Measurements from ENCODE around the gene TRPT1.

DNA sequence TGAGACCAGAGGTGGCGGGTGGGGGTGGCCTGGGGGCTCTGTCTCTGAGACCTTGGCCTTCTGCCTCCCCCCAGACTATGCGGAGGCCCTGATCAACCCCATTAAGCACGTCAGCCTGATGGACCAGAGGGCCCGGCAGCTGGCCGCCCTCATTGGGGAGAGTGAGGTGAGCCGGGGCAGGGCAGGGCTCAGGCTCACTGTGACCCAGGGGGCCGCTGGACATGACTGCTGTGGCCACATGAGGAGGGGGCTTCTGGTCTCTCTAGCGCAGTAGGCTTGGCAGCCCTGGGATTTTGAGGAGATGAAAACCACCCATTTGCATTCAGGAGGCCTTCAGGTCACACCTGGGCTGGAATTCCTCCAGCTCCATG, 37.9 kb upstream of the TRPT1 start:
- TF ChIP-seq NFIC (IDR thresholded peaks at IDR 0.05) (no peak), FOXM1 (IDR thresholded peaks at IDR 0.05; ENCODE audit: borderline replicate concordance, low read depth) (no peak), ZBTB7A (IDR thresholded peaks at IDR 0.05; ENCODE audit: low read depth) (no peak), EP300 (IDR thresholded peaks at IDR 0.05; ENCODE audit: borderline replicate concordance) (no peak), CEBPB (IDR thresholded peaks at IDR 0.05) (no peak), RAD21 (IDR thresholded peaks at IDR 0.05; ENCODE audit: low read depth) (no peak), TCF12 (IDR thresholded peaks at IDR 0.05; ENCODE audit: low read depth) (no peak), TEAD4 (IDR thresholded peaks at IDR 0.05) (no peak), TAF1 (IDR thresholded peaks at IDR 0.05; ENCODE audit: low read depth) (no peak)
- TF ChIP-seq, protein P1, sequence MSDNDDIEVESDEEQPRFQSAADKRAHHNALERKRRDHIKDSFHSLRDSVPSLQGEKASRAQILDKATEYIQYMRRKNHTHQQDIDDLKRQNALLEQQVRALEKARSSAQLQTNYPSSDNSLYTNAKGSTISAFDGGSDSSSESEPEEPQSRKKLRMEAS (IDR thresholded peaks at IDR 0.05) = no peak
- TF ChIP-seq, protein P2, sequence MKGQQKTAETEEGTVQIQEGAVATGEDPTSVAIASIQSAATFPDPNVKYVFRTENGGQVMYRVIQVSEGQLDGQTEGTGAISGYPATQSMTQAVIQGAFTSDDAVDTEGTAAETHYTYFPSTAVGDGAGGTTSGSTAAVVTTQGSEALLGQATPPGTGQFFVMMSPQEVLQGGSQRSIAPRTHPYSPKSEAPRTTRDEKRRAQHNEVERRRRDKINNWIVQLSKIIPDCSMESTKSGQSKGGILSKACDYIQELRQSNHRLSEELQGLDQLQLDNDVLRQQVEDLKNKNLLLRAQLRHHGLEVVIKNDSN (IDR thresholded peaks at IDR 0.05) = no peak
- TF ChIP-seq, protein P3, sequence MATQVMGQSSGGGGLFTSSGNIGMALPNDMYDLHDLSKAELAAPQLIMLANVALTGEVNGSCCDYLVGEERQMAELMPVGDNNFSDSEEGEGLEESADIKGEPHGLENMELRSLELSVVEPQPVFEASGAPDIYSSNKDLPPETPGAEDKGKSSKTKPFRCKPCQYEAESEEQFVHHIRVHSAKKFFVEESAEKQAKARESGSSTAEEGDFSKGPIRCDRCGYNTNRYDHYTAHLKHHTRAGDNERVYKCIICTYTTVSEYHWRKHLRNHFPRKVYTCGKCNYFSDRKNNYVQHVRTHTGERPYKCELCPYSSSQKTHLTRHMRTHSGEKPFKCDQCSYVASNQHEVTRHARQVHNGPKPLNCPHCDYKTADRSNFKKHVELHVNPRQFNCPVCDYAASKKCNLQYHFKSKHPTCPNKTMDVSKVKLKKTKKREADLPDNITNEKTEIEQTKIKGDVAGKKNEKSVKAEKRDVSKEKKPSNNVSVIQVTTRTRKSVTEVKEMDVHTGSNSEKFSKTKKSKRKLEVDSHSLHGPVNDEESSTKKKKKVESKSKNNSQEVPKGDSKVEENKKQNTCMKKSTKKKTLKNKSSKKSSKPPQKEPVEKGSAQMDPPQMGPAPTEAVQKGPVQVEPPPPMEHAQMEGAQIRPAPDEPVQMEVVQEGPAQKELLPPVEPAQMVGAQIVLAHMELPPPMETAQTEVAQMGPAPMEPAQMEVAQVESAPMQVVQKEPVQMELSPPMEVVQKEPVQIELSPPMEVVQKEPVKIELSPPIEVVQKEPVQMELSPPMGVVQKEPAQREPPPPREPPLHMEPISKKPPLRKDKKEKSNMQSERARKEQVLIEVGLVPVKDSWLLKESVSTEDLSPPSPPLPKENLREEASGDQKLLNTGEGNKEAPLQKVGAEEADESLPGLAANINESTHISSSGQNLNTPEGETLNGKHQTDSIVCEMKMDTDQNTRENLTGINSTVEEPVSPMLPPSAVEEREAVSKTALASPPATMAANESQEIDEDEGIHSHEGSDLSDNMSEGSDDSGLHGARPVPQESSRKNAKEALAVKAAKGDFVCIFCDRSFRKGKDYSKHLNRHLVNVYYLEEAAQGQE (IDR thresholded peaks at IDR 0.05; ENCODE audit: low read depth) = no peak

Measured in Ishikawa (cell line).